GM21515 (cell line): ENCODE results near the gene ARHGEF17.
"Not testable (repeated sequence)": the region's sequence is repeated elsewhere in the genome, so short reads cannot be mapped to it uniquely, and the experiment has no call there.

ENCODE experiments used
- ATAC-seq: cut with Tn5 transposase; IDR thresholded peaks from one replicate; pipeline ENCODE4 v1.9.1; 2021; ENCODE audit not compliant: unreplicated experiment

The ARHGEF17 gene, protein sequence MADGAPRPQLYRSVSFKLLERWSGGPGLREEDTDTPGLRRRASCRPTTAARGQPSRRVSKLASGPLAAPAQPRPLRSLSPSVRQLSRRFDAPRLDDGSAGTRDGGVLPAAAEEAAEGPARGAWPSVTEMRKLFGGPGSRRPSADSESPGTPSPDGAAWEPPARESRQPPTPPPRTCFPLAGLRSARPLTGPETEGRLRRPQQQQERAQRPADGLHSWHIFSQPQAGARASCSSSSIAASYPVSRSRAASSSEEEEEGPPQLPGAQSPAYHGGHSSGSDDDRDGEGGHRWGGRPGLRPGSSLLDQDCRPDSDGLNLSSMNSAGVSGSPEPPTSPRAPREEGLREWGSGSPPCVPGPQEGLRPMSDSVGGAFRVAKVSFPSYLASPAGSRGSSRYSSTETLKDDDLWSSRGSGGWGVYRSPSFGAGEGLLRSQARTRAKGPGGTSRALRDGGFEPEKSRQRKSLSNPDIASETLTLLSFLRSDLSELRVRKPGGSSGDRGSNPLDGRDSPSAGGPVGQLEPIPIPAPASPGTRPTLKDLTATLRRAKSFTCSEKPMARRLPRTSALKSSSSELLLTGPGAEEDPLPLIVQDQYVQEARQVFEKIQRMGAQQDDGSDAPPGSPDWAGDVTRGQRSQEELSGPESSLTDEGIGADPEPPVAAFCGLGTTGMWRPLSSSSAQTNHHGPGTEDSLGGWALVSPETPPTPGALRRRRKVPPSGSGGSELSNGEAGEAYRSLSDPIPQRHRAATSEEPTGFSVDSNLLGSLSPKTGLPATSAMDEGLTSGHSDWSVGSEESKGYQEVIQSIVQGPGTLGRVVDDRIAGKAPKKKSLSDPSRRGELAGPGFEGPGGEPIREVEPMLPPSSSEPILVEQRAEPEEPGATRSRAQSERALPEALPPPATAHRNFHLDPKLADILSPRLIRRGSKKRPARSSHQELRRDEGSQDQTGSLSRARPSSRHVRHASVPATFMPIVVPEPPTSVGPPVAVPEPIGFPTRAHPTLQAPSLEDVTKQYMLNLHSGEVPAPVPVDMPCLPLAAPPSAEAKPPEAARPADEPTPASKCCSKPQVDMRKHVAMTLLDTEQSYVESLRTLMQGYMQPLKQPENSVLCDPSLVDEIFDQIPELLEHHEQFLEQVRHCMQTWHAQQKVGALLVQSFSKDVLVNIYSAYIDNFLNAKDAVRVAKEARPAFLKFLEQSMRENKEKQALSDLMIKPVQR (N-terminal part only)

DNA sequence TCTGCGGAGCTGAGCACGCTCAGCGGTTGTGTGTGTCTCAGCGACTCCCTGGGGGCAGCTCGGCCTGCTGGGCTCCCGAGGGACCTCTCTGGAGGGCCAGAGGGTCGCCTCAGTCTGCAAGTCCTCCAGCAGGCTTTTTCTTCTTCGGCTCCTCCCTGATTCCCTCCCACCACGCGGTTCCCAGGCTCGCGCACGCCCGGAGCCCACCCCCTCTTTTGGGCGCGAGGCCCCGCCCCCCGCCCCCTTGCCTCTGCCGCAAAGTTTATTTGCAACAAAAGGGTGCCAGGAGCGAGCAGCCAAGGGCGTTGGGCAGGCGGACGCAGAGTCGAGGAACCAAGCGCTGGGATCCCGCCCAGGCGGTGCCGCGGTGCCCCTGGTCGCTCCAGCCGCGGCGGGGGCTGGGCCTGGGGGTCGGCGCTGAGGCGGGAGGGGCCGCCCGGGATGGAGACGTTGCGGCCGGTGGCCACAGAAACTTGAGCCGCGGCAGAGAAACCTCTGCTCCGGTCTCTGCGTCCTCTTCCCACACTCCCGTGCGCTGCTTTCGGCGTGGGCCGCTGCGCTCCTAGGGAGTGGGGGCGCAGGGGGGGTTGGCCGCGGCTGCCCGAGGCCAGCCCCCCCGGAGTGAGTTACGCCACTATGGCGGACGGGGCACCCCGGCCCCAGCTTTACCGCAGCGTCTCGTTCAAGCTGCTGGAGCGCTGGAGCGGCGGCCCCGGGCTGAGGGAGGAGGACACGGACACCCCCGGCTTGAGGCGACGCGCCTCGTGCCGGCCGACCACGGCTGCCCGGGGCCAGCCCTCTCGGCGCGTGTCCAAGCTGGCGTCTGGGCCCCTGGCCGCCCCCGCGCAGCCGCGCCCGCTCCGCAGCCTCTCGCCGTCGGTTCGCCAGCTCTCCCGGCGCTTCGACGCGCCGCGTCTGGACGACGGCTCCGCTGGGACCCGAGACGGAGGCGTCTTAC, at the start of gene ARHGEF17:
Gene ARHGEF17, plus strand, starts transcription at position 274 of the 958 bp plus-strand sequence. Its CDS starts 363 bp downstream, at position 637.
- ATAC-seq, result peak; percentile 30

DNA sequence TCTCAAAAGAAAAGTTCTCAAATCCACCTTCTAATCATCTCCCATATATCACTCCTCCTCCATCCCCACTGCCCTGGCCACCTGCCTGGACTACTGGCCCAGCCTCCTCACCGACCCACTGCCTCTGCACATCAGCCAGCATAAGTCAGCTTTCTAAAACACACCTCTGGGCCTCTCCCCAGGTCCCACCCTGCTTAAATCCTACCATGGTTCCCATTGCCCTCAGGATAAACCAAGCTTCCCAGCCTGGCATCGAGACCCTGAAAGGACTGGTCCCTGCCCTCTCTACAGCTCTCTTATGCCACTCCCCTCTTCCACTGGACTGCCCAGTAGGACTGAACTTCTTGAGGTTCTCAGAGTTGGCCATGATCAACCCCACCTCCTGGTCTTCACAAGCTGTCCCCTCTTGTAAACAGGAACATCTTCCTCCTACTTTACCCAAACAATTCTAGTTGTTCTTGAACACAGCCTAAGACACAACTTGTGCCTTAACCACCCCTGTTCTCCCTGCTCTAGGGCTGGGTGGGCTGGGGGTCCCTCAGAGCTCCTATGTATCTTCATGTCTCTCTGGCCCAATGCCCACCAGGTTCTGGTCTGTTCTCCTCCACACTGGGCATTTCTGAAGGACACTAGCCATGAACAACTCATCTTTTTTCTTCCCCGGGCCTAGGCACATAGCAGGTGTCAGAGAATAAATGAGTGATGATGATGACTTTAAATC, 48.5 kb upstream of the ARHGEF17 start:
- ATAC-seq, result no peak

DNA sequence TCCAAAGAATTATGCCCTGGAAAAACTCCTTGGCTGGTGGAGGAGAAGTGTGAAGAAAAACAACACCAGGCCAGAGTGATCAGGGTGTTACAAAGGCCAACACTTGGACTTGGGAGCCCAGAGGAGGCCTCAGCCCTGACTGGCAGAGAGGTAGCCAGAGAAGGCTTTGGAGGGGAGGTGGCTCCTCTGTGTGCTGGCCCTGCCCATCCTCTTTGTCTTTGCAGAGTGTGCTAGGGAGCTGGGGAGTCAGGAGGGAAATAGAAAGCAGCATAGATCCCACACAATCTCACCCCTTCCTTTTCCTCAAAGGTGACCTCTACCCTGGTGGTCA, 48.0 kb upstream of the ARHGEF17 start:
- no peak for ATAC-seq

DNA sequence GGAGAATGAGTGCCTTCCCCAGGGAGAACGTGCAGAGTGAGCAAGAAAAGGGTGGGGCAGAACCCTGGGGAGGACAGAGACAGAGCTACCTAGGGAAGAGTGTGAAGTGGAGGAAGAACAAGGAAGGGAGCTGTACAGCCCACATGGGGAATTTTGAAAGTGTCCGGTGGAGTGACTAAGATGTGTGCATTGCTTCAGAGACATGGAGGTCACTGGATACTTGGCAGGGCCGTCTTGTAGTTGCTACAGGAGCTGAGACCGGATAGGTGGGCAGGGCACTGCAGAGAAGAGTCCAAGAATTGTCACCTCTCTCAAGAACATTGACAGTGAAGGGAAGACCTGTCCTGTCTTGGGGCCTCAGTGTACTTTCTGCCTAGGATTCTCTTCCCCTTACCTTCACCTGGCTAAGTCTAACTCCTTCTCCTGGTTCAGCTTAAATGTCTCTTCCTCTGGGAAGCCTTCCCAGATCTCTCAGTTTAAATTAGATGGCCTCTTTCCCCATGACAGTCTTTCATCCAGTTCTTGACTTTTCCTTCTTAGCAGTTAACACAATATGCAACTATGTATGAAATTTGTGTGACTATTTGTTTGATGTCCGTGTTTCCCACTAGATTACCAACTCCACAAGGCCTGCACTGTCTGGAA, 45.1 kb upstream of the ARHGEF17 start:
- ATAC-seq, result no peak

DNA sequence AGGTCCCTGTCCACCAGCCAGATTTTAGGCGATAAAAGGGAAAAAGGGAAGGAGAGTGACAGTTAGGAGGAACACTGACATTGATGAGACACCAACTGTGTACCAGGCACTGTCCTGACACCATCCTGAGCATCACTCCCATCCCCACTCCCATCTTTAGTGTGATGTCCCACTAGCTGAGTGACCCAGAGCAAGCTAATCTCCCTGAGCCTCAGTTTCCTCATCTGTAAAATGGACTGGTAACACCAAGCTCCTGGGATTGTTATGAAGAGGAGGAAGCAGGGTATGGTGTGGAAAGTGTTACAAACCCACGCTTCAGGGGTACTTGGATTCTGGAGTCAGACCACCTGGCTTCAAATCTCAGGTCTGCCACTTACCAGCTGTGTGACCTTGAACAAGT, 44.4 kb upstream of the ARHGEF17 start:
- no peak for ATAC-seq

DNA sequence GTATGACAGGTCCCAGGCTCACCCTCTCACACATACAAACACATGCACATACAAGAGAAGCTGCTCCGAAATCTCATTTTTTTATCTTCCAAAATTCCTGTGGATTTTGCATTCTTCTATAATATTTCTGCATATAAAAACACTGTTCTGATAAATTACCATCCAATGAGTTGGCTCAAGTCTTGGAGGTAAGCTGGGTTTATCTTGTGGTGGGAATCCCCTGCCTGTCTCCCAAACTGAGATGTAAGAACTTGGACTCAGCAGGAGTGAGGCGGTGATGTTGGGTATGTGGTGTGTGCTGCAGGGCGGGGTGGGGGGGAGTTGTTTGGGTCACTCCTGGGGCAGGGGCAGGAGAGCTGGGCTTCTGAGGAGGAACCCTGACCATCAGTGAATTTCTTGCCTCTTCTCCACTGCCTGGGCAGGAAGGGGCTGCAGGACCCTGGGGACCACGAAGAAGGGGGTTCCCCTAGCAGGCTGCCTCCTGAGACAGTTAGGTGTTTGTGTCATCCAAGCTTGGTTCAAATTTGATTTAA, 42.7 kb upstream of the ARHGEF17 start:
- ATAC-seq, result no peak

DNA sequence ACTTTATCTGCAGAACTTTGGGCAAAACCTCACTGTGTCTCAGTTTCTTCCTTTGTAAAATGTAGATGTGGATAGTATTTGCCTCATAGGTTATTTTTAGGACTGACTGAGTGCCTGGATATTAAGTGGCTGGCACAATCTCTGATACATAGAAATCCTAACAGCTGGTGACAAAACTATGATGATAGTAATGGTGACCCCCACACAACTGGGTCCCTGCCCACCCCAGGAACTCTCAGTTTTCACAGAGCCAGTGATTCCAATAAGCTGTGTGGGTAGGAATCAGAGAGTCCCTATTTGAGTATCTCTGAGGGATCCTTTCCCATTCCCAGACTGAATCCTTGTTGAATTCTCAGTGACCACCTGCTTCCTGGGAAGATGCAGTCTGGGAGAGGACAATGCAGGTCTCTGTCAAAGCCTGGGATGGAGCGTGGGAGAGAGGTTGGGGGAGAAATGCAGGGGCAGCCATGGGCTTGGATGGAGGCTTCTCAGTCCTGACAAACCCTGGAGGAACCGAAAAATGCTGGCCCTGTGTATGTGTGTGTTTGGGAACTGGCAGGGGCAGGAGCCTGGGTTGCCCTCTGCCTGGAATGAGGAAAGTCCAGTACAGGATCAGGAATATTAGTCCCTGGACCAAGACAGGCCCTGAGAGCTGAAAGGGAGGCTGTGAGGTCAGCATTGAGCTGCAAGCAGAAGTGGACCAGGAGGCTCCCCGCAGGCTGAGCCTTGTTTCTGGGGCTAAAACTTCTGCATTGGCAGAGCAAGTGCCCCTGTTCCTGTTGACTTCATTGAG, 42.0 kb upstream of the ARHGEF17 start:
- ATAC-seq, result no peak

DNA sequence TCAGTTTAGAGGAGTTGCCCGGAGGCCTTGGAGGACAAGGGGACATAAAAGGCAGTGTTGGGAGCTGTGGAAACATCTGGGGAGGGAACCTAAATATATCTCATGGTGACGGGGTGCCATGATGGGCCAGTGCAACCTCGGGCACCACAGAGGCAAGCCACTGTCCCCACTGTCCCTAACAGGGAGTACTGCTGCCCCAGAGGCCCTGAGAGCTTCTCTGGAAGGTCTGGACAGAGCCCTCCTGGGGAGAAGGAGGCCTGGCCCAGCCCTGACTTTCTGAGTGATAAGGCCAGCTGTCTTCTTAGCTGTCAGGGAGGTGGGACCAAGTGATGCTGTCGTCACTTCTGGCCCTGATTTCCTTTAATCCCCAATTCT, 41.4 kb upstream of the ARHGEF17 start:
- no peak for ATAC-seq

DNA sequence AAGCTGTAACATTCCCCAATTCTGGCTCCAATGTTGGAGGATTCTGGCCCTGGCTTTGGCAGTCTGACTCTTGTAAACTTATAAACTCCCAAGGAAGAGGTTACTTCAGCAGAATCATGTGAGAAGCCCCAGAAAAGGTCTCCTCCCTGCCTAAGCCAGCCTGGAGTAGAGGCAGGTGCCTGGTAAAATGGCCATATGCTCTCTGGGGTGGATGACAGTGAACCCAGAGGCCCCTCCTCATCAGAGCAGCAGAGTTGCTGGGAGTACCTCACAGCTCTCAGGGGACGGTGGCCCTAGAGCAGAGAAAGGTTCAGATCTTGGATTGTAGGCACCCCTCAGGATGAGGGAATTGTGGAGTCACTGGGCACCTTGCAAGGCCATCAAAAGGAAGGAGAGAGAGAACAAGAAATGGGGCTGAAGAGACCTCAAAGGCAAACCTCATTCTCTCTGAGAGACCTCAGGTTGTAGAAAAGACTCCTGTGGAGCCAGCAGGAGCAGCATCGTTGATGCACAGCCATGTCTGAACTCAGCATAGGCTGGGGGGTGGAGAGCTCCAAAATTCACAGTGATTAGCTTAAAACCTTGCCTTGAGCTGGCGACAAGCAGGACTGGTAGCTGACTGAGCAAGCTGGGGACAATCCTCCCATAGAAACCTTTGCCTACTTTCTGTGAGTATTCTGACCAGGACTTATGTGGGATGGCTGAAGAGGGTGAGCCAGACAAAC, 40.8 kb upstream of the ARHGEF17 start:
- no peak for ATAC-seq

DNA sequence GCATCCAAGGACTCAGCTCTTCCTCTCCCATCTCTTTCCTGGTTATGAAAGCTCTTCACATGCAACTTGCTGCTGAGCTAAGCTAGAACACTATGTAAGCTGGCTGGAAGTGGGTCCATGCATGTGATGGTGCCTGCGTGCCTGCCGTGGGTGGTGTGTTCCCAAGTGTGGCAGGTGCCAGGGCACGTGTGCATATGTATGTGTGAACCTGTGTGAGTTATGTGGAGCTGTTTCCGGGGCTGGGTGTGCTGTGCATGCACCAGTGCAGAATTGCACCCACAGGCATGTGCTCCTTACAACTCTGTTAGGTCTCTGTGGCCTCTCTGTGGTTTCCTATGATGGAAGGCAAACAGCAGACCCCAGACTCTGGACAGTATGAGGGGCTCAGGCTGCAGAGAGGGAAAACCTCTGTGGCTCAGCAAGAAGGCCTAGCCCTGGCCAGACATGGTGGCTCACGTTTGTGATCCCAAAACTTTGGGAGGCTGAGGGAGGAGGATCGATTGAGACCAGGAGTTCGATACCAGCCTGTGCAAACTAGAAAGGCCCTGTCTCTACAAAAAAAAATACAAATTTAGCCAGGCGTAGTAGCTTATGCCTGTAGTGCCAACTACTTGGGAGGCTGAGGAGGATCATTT, 40.1 kb upstream of the ARHGEF17 start:
- ATAC-seq, result no peak

DNA sequence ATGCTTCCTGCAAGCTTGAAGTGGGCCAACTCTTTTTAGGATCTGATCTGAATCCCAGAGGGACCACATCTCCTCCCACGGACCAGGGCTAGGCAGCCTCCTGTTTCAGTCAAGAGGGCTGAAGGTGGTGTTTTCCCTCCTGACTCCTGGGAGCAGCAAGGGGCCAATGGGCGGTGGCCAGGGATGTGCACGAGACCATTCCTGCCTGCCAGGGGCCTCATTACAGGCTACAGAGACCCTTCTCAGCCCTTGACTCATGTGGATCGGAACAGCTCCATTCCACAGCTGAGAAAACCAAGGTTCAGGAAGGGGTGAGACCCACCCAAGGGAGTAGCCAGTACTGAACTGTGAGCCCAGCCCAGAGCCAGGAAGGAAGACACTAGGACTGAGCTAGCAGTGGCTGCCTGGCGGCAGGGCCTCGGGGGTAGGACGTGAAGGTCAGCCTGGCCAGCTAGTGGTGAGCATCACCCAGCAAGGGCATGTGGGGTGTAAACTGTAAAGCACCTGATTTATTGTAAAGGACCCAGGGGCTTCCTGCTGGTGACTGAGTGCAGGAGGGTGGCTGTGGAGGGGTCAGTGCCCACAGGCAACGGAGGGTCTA, 39.3 kb upstream of the ARHGEF17 start:
- no peak for ATAC-seq

DNA sequence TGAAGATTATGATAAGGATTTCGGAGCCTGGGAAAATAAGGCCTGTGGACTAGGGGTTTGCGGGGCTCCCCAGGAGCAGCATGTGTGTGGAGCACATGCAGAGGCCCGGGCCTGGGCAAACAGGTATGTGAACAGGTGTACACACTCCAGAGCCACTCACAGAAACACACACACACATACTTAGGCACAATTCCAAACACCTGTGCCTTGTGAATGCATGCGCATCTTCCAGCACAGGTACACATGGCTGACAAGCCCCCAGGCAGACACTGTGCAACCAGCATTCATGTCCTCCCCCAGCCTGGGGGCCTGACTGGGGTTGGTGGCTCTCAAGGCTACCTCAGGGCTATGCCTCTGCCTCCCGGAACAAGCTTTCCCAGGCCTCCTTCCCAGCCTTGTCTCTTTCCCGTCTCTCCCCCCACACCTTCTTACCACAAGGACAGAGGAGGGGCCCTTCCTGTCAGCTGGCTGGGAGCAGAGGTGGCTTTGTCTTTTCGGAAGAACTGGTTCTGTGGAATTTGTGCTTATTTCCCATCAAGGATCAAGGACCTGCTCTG, 38.5 kb upstream of the ARHGEF17 start:
- ATAC-seq, result no peak

DNA sequence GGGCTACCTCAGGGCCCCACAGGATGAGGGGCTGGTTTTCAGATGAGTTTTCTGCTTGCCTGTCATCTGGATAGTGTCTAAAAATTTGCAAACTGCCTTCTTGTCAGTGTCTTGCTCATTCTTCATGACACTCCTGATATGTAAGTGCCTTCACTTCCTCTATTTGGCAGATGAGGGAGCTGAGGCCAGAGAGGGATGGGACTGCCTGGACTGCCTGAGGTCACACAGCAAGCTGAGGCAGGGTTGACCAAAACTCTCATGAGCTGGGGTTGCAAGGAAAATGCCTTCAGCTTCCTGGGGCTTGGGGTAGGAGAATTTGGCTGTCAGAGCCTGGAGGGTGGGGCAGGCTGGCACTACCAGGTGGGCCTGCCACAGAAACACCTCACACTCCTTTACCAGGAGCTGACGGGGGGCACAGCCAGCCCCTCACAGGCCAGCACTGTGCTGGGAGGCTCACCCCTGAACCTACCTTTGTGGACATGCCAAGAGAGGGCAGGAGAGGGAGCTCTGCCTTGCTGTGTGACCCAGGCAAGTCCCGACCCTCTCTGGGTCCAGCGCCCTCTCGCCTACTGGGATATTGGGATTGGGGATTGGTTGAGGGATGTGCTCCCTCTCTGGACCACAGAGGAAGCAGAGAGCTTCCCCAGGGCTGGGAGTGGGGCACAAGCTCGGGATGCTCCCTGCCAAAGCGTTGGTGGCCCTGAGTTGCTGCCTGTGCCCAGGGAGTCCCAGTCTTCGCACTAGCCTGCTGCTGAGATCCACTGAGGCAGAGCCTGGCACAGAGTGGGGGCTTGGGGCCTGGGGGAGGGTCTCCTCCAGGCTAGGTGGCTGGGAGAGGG, 37.8 kb upstream of the ARHGEF17 start:
- no peak for ATAC-seq

DNA sequence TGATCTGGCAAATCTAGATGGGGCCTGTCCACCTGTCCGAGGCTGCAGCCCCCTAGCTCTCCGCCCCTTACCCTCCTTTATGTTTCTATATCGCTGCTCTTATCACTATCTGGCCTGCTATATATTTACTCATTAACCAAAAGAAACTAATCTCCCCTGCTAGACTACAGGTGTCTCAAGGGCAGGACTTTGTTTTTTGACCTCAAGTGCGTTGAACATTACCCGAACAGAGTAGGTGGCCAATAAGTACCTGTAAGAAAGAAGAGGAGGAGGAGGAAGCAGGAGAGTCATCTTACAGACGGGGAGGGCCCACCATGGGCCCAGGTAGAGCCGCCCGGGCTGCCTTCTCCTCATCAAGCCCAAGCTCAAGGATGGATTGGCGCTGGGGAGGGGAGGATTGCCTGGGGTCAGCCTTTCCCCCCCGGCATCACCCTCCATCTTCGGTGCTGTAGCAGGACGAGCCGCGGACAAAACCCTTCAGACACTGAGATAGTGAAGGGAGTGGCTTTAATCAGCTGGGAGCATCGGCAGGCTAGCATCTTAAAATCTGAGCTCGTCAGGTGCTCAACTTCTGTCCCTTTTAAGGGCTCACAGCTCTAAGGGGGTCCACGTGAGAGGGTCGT, 37.1 kb upstream of the ARHGEF17 start:
- ATAC-seq, result no peak

DNA sequence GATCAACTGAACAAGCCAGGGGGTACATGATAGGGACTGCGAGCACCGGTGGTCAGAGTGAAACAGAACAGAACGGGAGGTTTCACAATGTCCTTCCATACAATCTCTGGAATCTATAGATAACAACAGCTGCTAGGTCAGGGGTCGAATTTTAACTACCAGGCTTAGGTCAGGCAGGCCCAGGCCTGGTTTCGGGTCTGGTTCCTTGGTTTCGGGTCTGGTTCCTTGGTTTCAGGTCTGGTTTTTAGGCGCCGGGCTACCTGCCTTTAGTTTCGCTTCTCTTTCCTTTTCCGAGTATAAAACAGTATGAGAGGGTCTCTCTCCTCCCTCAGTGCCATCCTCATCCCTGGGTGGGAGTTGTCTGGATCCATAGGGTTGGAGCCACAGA, 36.6 kb upstream of the ARHGEF17 start:
- ATAC-seq, result not testable (repeated sequence)
